GM18951 (cell line): Measurements from ENCODE around the gene AFTPH.

Source experiments
- POLR2A ChIP-seq: IDR thresholded peaks from 4 replicates; pipeline ENCODE4 v1.6.1; 2011; ENCODE audit warnings: mild to moderate bottlenecking; ENCODE audit not compliant: insufficient read length, insufficient read depth; ENCODE audit errors: extremely low read depth
- in situ Hi-C: fragments of 300-500 bp; cut with MboI; formaldehyde crosslinking; loops from one replicate; pipeline ENCODE4 v1.12.0; 2022; ENCODE audit warnings: low sequenced_read_pairs, mixed read lengths, inconsistent platforms; ENCODE audit not compliant: unreplicated experiment

Gene AFTPH

GRCh38 chr2:64607381-64608304 is 83.5 kb downstream of the AFTPH start:
- in situ Hi-C loops, result no loop called here
- TF ChIP-seq POLR2A, result no peak

GRCh38 chr2:64608867-64609226 is 84.7 kb downstream of the AFTPH start:
- no peak for TF ChIP-seq POLR2A
- in situ Hi-C loops, result no loop called here

GRCh38 chr2:64609227-64609941 is 85.3 kb downstream of the AFTPH start:
- TF ChIP-seq POLR2A, result peak; percentile 61
- in situ Hi-C loops, result no loop called here

- in situ Hi-C loops, result no loop called here
- no peak for TF ChIP-seq POLR2A
Measured at GRCh38 chr2:64609942-64610281, 85.8 kb downstream of the AFTPH start.

GRCh38 chr2:64610316-64610855 is 86.3 kb downstream of the AFTPH start:
- in situ Hi-C loops, result no loop called here
- TF ChIP-seq POLR2A, result no peak

- in situ Hi-C loops, result no loop called here
- no peak for TF ChIP-seq POLR2A
Measured at GRCh38 chr2:64612575-64613195, 88.6 kb downstream of the AFTPH start.

GRCh38 chr2:64613276-64613675 is 89.1 kb downstream of the AFTPH start:
- in situ Hi-C loops, result no loop called here
- TF ChIP-seq POLR2A, result no peak

- in situ Hi-C loops, result no loop called here
- no peak for TF ChIP-seq POLR2A
Measured at GRCh38 chr2:64615192-64615763, 91.2 kb downstream of the AFTPH start.

- TF ChIP-seq POLR2A, result no peak
- in situ Hi-C loops, result no loop called here
Measured at GRCh38 chr2:64615844-64616536, 91.9 kb downstream of the AFTPH start.

GRCh38 chr2:64617631-64618151 is 93.6 kb downstream of the AFTPH start:
- in situ Hi-C loops, result no loop called here
- TF ChIP-seq POLR2A, result no peak

GRCh38 chr2:64620661-64621060 is 96.5 kb downstream of the AFTPH start:
- in situ Hi-C loops, result no loop called here

GRCh38 chr2:64622443-64623241 is 98.5 kb downstream of the AFTPH start:
- in situ Hi-C loops, result no loop called here
- TF ChIP-seq POLR2A, result no peak

More at GRCh38 chr2:64620661-64621060, 96.5 kb downstream of the AFTPH start:
- no peak for TF ChIP-seq POLR2A
